Tibial nerve (tissue), 3 donors: ENCODE measurements around the gene G6PC2.

Source experiments
- CTCF ChIP-seq, 5 experiments: fragments of 200-600 bp in 3 of 5; fragments of 450-650 bp in 2 of 5; sonication (generic) in 3 of 5; IDR thresholded peaks; one replicate each; pipeline ENCODE4 v1.5.1; 2016 to 2019; ENCODE audit warnings: antibody characterized with exemption in 5 of 5, mild to moderate bottlenecking in 3 of 5, moderate library complexity in 2 of 5
- POLR2A ChIP-seq, 2 donors: fragments of 450-650 bp; IDR thresholded peaks; one replicate each; pipeline ENCODE4 v1.6.1; 2017; ENCODE audit warnings: antibody characterized with exemption in 2 of 2, mild to moderate bottlenecking in 2 of 2, moderate library complexity in 2 of 2

- no peak for TF ChIP-seq POLR2A (IDR thresholded peaks at IDR 0.05)
- TF ChIP-seq CTCF (IDR thresholded peaks at IDR 0.05) = no peak
Measured at GRCh38 chr2:168945508-168945907, 44.4 kb downstream of the G6PC2 start.
